Transverse colon (tissue), 4 donors: ENCODE data around the gene PCDHA1. TPM values are rescaled to one million over a fixed set of nuclear protein-coding genes. Genes with fewer than 3 reads are reported as not detected.
"Not testable (repeated sequence)": the region's sequence is repeated elsewhere in the genome, so short reads cannot be mapped to it uniquely, and the experiment has no call there.

Source experiments
- DNase-seq: peaks from one replicate; pipeline ENCODE4 v3.0.0-alpha.2; 2019
- H3K27ac ChIP-seq, 4 donors: fragments of 200-600 bp; sonication (generic); 2 replicates each; pipeline ENCODE4 v1.5.1; 2016 to 2018; ENCODE audit warnings: inconsistent platforms in 4 of 4
- H3K27me3 ChIP-seq: fragments of 200-600 bp; sonication (generic); 2 replicates; pipeline ENCODE4 v1.5.1; 2017; ENCODE audit warnings: inconsistent platforms
- H3K36me3 ChIP-seq, 4 donors: fragments of 200-600 bp; sonication (generic); 2 replicates each; pipeline ENCODE4 v1.5.1; 2017 to 2019; ENCODE audit warnings: inconsistent platforms in 4 of 4
- H3K4me1 ChIP-seq, 4 donors: fragments of 200-600 bp; sonication (generic); 2 replicates each; pipeline ENCODE4 v1.5.1; 2017 to 2020; ENCODE audit warnings: inconsistent platforms in 4 of 4
- H3K4me3 ChIP-seq, 4 donors: fragments of 200-600 bp; sonication (generic); 1 replicate in 1 of 4; 2 replicates in 3 of 4; pipeline versions ENCODE4 v1.5.1 to v1.6.1; 2017 to 2019; ENCODE audit warnings: inconsistent platforms in 4 of 4
- H3K9me3 ChIP-seq, 2 donors: fragments of 200-600 bp; sonication (generic); 2 replicates each; pipeline ENCODE4 v1.5.1; 2017 to 2019; ENCODE audit warnings: inconsistent platforms in 2 of 2
- EP300 ChIP-seq: sonication (generic); formaldehyde crosslinking; IDR thresholded peaks from one replicate; pipeline ENCODE4 v1.6.1; 2017; ENCODE audit warnings: antibody characterized with exemption, low read depth
- POLR2A ChIP-seq: fragments of 450-650 bp; IDR thresholded peaks from one replicate; pipeline ENCODE4 v1.6.1; 2016; ENCODE audit warnings: antibody characterized with exemption, mild to moderate bottlenecking, moderate library complexity
- POLR2AphosphoS5 ChIP-seq, 3 donors: sonication (generic); formaldehyde crosslinking; IDR thresholded peaks; one replicate each; pipeline ENCODE4 v1.6.1; 2016; ENCODE audit warnings: antibody characterized with exemption in 3 of 3
- WGBS, 2 donors: methylation state at CpG; one replicate each; pipeline ENCODE4 v1.1.5; 2018; ENCODE audit warnings: low coverage in 1 of 2; 5-methylcytosine and 5-hydroxymethylcytosine counted together
- in situ Hi-C, 4 donors: fragments of 200-750 bp; cut with MboI; loops; one replicate each; pipeline versions ENCODE4 v1.15.0 to v1.15.1; 2017; ENCODE audit warnings: low sequenced_read_pairs in 3 of 4, low pct_ligation_motif_present in 1 of 4, low pct_unique_long_range_greater_than_20kb in 1 of 4
- intact Hi-C: fragments of 100-400 bp; cut with DNase I; formaldehyde crosslinking; loops from one replicate; pipeline ENCODE4 v1.15.1; 2023; ENCODE audit warnings: low total_unique reads
- total RNA-seq, 4 donors: library from RNA; depleted of rRNA; stranded (reverse); fragments of >200 nt; gene quantifications; one replicate each; pipeline ENCODE4 v1.1.0, GENCODE V29; 2016
- TF ChIP-seq, protein P1 (sequence below), 5 experiments: fragments of 200-600 bp in 3 of 5; fragments of 450-650 bp in 2 of 5; sonication (generic) in 3 of 5; IDR thresholded peaks; 1 replicate in 2 of 5; 2 replicates in 3 of 5; pipeline ENCODE4 v1.5.1; 2016 to 2017; ENCODE audit warnings: antibody characterized with exemption in 5 of 5, inconsistent platforms in 3 of 5, mild to moderate bottlenecking in 2 of 5, moderate library complexity in 1 of 5

Gene PCDHA1
- total RNA-seq, 4 donors from 2014 or later = 0.14 TPM; not detected in 3

DNA sequence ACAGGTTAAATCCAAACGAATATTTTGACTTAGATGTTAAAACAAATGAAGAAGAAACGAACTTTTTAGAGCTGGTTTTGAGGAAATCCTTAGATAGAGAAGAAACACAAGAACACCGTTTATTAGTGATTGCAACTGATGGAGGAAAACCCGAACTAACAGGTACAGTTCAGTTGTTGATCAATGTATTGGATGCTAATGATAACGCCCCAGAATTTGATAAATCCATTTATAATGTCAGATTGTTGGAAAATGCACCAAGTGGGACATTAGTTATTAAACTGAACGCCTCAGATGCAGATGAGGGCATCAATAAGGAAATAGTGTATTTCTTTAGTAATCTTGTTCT, 36.3 kb downstream of the PCDHA1 start:
- Histone ChIP-seq H3K36me3 (no peaks in the 10 kb centered on the region), H3K9me3 (peaks cover 8 to 26% of the 10 kb centered on the region in 2 donors), H3K27me3 (peaks cover 17% of the 10 kb centered on the region), H3K27ac (no peak overlapping the region), H3K4me1 (no peaks in the 10 kb centered on the region), H3K4me3 (no peak overlapping the region)
- in situ Hi-C loops = no loop called here
- TF ChIP-seq EP300 (no peak), POLR2A (no peak), POLR2AphosphoS5 (IDR thresholded peaks at IDR 0.05) (no peak)
- TF ChIP-seq, protein P1, sequence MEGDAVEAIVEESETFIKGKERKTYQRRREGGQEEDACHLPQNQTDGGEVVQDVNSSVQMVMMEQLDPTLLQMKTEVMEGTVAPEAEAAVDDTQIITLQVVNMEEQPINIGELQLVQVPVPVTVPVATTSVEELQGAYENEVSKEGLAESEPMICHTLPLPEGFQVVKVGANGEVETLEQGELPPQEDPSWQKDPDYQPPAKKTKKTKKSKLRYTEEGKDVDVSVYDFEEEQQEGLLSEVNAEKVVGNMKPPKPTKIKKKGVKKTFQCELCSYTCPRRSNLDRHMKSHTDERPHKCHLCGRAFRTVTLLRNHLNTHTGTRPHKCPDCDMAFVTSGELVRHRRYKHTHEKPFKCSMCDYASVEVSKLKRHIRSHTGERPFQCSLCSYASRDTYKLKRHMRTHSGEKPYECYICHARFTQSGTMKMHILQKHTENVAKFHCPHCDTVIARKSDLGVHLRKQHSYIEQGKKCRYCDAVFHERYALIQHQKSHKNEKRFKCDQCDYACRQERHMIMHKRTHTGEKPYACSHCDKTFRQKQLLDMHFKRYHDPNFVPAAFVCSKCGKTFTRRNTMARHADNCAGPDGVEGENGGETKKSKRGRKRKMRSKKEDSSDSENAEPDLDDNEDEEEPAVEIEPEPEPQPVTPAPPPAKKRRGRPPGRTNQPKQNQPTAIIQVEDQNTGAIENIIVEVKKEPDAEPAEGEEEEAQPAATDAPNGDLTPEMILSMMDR (IDR thresholded peaks at IDR 0.05) = no peak
- 33 to 38% methylated on average over 6 of the region's 6 CpGs for WGBS, 2 donors
- DNase-seq = no peak
- intact Hi-C loops = no loop called here

DNA sequence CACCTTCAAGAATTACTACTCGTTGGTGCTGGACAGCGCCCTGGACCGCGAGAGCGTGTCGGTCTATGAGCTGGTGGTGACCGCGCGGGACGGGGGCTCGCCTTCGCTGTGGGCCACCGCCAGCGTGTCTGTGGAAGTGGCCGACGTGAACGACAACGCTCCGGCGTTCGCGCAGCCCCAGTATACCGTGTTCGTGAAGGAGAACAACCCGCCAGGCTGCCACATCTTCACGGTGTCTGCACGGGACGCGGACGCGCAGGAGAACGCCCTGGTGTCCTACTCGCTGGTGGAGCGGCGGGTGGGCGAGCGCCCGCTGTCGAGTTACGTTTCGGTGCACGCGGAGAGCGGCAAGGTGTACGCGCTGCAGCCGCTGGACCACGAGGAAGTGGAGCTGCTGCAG, 37.0 kb downstream of the PCDHA1 start:
- DNase-seq, H3K4me1 ChIP-seq, H3K27ac ChIP-seq, intact Hi-C loops, H3K36me3 ChIP-seq, in situ Hi-C loops, H3K4me3 ChIP-seq: not testable (repeated sequence)
- H3K9me3 ChIP-seq = peaks cover 8 to 27% of the 10 kb centered on the region in 2 donors
- 80 to 84% methylated on average over 1 to 48 of the region's 48 CpGs for WGBS, 2 donors
- peaks cover 23% of the 10 kb centered on the region for H3K27me3 ChIP-seq

DNA sequence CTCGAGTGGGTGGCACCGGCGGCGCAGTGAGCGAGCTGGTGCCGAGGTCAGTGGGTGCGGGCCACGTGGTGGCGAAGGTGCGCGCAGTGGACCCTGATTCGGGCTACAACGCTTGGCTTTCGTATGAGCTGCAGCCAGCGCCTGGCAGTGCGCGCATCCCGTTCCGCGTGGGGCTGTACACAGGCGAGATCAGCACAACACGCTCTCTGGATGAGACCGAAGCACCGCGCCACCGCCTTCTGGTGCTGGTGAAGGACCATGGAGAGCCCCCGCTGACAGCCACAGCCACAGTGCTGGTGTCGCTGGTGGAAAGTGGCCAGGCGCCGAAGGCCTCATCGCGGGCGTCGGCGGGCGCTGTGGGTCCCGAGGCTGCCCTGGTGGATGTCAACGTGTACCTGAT, 37.5 kb downstream of the PCDHA1 start:
- H3K36me3 ChIP-seq = no peaks in the 10 kb centered on the region
- no peak overlapping the region for H3K27ac ChIP-seq
- no peak for DNase-seq
- TF ChIP-seq EP300 (no peak), POLR2AphosphoS5 (IDR thresholded peaks at IDR 0.05) (no peak), POLR2A (no peak)
- TF ChIP-seq, protein P1 (IDR thresholded peaks at IDR 0.05) = no peak
- 74% methylated on average over 35 of the region's 38 CpGs; no CpG with 5 or more reads in 1 of the 2 donors for WGBS, 2 donors
- H3K4me3 ChIP-seq = no peak overlapping the region
- peaks cover 23% of the 10 kb centered on the region for H3K27me3 ChIP-seq
- intact Hi-C loops (no loop called here), in situ Hi-C loops (no loop called here)
- H3K4me1 ChIP-seq = no peaks in the 10 kb centered on the region
- H3K9me3 ChIP-seq = peaks cover 8 to 27% of the 10 kb centered on the region in 2 donors

DNA sequence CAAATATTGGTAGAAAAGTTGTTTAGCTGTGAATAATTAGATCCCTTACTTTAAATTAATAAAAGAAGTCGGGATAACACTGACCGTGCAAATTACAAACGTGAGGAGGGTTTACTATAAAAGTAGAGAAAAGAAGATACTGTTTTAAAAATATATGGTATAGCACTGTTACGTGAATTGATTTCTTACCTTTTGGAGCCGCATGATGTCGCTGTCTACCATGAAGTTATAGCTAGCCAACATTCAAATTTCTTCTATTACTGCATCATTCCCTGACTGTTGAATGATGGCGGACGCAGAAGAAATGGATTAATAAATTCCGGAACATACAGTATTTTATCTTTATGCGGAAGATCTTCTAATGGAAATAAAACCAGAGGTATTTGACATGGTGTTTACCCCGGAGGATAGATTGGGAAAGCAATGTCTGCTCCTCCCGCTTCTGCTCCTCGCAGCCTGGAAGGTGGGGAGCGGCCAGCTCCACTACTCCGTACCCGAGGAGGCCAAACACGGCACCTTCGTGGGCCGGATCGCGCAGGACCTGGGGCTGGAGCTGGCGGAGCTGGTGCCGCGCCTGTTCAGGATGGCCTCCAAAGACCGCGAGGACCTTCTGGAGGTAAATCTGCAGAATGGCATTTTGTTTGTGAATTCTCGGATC, 41.9 kb downstream of the PCDHA1 start, which contains the start of gene PCDHA6:
PCDHA6 (plus strand) TSS at position 257 of the 658 bp plus-strand sequence; CDS start at position 389, 132 bp downstream.
- intact Hi-C loops = no loop called here

More for the DNA sequence above, 41.9 kb downstream of the PCDHA1 start, which contains the start of gene PCDHA6:
- DNase-seq = no peak
- in situ Hi-C loops = no loop called here
- Histone ChIP-seq H3K36me3 (no peaks in the 10 kb centered on the region), H3K27me3 (peaks cover 31% of the 10 kb centered on the region), H3K27ac (no peak within 1 kb of the TSS), H3K9me3 (peaks cover 9 to 36% of the 10 kb centered on the region in 2 donors), H3K4me1 (no peaks in the 10 kb centered on the region), H3K4me3 (no peak within 1 kb of the TSS)
- WGBS, 2 donors = 48 to 57% methylated on average over 9 to 27 of the region's 27 CpGs
- TF ChIP-seq, protein P1 (IDR thresholded peaks at IDR 0.05) = no peak
- TF ChIP-seq POLR2AphosphoS5 (IDR thresholded peaks at IDR 0.05) = no peak
- TF ChIP-seq POLR2A = no peak
- TF ChIP-seq EP300 = no peak
